Measurements from ENCODE around the gene HLA-DPB1. TPM values are rescaled to one million over a fixed set of nuclear protein-coding genes. Genes with fewer than 3 reads are reported as not detected.

HLA-DPB1 gene
- total and polyA plus RNA-seq, 9 of the 15 experiments (the other 6 are each of a cell fraction or from before 2014, with no cell fraction given), result 0.07 to 1.2 (median 0.51) TPM

DNA sequence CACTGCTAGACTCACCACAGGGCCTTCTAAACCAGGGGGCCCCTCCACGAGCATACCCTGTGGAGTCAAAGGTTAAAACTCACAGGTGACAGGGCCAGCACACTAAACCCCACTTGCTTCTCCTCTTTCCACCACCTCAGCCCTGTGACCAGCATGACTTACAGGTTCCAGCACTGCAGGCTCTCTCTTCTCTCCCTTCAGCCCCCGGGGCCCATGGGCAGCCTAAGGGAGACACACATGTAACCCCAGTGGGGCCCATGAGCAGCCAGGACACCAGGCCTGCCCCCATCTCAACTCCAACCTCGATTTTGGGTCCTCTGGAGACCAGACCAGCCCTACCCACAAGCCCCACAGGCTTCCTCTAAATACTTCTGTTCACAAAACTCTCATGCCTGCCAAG lies 28.0 kb downstream of the HLA-DPB1 start:
- DNase-seq (ENCODE audit: extremely low read depth in 1 of 4, low spot score in 3 of 4) (no peak), FAIRE-seq (no peak), ATAC-seq (no peak)
- Histone ChIP-seq H3K36me3 (ENCODE audit: control insufficient read depth, insufficient read depth, low read length) (no peaks in the 10 kb centered on the region), H3K27me3 (ENCODE audit: control insufficient read depth in 2 of 2, insufficient read depth in 2 of 2, low read length in 2 of 2) (peaks cover 3 to 18% of the 10 kb centered on the region in 2 experiments; a peak in 4 of 5 replicates), H3K4me2 (ENCODE audit: insufficient read depth, low read length) (no peak overlapping the region), H3K79me2 (ENCODE audit: control insufficient read depth, insufficient read depth, low read length) (no peaks in the 10 kb centered on the region), H4K20me1 (replicated peaks; ENCODE audit: control insufficient read depth, insufficient read depth, low read length) (no peaks in the 10 kb centered on the region), H3K27ac (ENCODE audit: extremely low read depth, low read depth, low read length) (no peak overlapping the region), H3K9me3 (replicated peaks; ENCODE audit: control insufficient read depth, insufficient read depth, low read depth, low read length) (no peaks in the 10 kb centered on the region), H3K9ac (ENCODE audit: insufficient read depth in 1 of 2, low read depth in 2 of 2, low read length in 2 of 2) (no peak overlapping the region), H3K9me1 (ENCODE audit: control insufficient read depth, insufficient read depth, low read length) (no peaks in the 10 kb centered on the region), H2AFZ (ENCODE audit: low read depth, low read length) (no peak overlapping the region), H3K4me3 (no peak overlapping the region), H3K4me1 (replicated peaks in 1 of 2; ENCODE audit: control insufficient read depth in 2 of 2, insufficient read depth in 2 of 2, low read length in 2 of 2) (no peaks in the 10 kb centered on the region)
- in situ Hi-C loops (cut with MboI) (no loop called here), intact Hi-C loops (cut with micrococcal nuclease) (no loop called here)
- no TSS peak for BruUV-seq (replicated peaks)
- CTCF ChIA-PET (ENCODE audit: low intra/inter-chr PET ratio), result no interaction called here
- POLR2A ChIA-PET, result no interaction called here
- no peak for TF ChIP-seq GTF2B (IDR thresholded peaks at IDR 0.05; ENCODE audit: extremely low read depth, insufficient read length)
- no peak for TF ChIP-seq PRMT5 (CRISPR knock-in tag; IDR thresholded peaks at IDR 0.05)
- no peak for TF ChIP-seq TCF3 (CRISPR knock-in tag; IDR thresholded peaks at IDR 0.05)
- TF ChIP-seq, protein P1, sequence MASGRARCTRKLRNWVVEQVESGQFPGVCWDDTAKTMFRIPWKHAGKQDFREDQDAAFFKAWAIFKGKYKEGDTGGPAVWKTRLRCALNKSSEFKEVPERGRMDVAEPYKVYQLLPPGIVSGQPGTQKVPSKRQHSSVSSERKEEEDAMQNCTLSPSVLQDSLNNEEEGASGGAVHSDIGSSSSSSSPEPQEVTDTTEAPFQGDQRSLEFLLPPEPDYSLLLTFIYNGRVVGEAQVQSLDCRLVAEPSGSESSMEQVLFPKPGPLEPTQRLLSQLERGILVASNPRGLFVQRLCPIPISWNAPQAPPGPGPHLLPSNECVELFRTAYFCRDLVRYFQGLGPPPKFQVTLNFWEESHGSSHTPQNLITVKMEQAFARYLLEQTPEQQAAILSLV (tag; IDR thresholded peaks at IDR 0.05), result no peak
- no peak for TF ChIP-seq ZBTB33 (CRISPR knock-in tag; IDR thresholded peaks at IDR 0.05)
- no peak for TF ChIP-seq NRF1 (conservative IDR thresholded peaks at IDR 0.05 in 1 of 2, IDR thresholded peaks at IDR 0.05 in 1 of 2)
- no peak for TF ChIP-seq HDAC8 (tag; IDR thresholded peaks at IDR 0.05)
- TF ChIP-seq, protein P2, sequence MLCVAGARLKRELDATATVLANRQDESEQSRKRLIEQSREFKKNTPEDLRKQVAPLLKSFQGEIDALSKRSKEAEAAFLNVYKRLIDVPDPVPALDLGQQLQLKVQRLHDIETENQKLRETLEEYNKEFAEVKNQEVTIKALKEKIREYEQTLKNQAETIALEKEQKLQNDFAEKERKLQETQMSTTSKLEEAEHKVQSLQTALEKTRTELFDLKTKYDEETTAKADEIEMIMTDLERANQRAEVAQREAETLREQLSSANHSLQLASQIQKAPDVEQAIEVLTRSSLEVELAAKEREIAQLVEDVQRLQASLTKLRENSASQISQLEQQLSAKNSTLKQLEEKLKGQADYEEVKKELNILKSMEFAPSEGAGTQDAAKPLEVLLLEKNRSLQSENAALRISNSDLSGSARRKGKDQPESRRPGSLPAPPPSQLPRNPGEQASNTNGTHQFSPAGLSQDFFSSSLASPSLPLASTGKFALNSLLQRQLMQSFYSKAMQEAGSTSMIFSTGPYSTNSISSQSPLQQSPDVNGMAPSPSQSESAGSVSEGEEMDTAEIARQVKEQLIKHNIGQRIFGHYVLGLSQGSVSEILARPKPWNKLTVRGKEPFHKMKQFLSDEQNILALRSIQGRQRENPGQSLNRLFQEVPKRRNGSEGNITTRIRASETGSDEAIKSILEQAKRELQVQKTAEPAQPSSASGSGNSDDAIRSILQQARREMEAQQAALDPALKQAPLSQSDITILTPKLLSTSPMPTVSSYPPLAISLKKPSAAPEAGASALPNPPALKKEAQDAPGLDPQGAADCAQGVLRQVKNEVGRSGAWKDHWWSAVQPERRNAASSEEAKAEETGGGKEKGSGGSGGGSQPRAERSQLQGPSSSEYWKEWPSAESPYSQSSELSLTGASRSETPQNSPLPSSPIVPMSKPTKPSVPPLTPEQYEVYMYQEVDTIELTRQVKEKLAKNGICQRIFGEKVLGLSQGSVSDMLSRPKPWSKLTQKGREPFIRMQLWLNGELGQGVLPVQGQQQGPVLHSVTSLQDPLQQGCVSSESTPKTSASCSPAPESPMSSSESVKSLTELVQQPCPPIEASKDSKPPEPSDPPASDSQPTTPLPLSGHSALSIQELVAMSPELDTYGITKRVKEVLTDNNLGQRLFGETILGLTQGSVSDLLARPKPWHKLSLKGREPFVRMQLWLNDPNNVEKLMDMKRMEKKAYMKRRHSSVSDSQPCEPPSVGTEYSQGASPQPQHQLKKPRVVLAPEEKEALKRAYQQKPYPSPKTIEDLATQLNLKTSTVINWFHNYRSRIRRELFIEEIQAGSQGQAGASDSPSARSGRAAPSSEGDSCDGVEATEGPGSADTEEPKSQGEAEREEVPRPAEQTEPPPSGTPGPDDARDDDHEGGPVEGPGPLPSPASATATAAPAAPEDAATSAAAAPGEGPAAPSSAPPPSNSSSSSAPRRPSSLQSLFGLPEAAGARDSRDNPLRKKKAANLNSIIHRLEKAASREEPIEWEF (CRISPR knock-in tag; IDR thresholded peaks at IDR 0.05), result no peak
- TF ChIP-seq CBX3 (IDR thresholded peaks at IDR 0.05; ENCODE audit: borderline replicate concordance in 1 of 2, low read length in 2 of 2), result no peak
- TF ChIP-seq NFATC3 (IDR thresholded peaks at IDR 0.05), result no peak
- no peak for TF ChIP-seq ZBTB9 (CRISPR knock-in tag; IDR thresholded peaks at IDR 0.05)
- 0% methylated on average over 3 of the region's 3 CpGs for WGBS (ENCODE audit: insufficient coverage, low coverage, missing lambda C conversion rate)

Data from K562 (cell line).